GM19397 (cell line): ENCODE results near the gene CACNG4.

Experiments
- ATAC-seq: cut with Tn5 transposase; IDR thresholded peaks from one replicate; pipeline ENCODE4 v1.9.1; 2021; ENCODE audit warnings: mild to moderate bottlenecking, moderate library complexity; ENCODE audit not compliant: unreplicated experiment

Gene CACNG4

DNA sequence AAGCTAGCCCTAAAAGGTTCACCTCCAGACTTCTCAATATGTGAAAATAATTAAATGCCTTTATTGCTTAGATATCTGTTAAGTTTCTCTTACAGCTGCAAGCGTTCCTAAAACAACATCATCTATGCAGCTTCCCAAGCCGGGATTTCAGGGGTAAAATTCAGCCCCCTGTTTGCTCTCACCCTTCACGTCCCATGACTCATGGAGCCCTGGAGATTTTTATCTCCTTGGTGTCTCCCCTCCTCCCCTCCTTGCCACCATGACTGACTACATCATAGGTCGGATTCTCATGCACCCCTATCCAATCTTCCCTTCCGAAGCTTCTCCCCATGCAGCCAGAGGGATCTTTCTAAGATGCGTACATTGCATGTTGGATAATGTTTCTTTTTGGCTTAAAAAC is 21.0 kb upstream of the CACNG4 start:
- no peak for ATAC-seq

DNA sequence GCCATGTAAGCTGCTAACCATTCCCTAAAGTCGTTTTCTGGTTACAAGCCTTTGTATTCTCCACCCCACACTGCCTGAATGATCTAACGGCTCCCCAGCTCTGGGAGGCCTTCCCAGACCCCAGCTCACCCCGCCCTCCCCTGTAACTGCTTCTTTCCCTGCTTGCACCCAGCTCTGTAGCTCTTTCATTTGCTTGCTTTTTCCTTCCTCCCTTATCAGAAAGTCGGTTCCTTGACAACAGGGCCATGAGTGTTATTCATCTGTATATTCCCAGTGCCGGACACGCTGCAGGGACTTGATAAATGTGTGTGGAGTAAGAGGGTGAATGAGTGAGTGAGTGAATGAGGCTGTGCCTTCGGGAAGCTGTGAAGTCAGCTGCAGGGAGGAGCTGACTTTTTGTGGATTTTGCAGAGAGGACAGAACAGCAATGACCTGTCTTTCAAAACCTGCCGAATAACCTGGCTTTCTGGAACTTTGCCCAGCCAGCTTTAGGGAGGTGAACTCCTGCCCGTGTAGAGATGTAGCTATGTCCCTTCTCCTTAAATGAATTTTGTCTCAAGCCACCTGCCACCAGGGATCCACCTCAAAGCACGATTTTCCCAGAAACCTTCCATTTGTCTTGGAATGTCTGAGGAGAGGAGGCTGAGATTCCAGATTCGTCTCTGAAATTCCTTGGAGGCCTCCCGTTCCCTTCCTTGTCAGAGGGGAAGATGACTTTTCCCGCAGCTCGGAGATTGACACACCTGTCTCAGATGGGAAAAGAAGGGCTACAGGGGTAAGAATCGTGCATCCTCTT is 20.0 kb upstream of the CACNG4 start:
- ATAC-seq = no peak

DNA sequence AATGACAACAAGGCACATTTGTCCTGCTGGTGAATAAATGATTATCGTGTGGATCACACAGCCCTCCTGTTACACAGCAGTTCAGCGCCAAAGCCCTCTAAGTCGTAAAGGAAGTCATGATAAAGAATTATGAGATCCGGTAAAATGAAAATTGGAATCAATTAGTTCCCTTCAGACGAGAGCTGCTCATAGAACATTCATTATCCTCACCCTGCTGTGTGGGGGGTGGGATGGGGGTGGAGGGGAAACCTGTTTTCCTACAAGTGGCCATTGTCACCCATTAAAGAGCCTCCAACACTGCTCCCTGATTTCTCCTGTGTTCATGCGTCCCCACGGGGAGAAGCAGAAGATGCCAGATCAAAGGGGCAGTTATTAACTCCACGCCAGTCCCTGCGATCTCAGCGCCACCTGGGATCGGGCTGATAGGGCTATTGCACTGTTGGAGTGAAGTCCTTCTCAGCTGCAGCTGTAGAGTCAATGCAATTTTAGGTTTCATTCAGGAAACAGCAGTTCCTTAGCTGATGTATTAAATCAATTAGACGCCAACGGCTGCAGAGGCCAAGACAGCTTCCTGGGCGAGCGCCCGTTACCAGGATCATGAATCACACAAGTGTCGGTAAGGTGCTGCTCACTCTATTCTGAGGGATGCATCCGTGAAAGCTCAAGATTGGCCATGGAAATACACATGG is 19.2 kb upstream of the CACNG4 start:
- no peak for ATAC-seq

DNA sequence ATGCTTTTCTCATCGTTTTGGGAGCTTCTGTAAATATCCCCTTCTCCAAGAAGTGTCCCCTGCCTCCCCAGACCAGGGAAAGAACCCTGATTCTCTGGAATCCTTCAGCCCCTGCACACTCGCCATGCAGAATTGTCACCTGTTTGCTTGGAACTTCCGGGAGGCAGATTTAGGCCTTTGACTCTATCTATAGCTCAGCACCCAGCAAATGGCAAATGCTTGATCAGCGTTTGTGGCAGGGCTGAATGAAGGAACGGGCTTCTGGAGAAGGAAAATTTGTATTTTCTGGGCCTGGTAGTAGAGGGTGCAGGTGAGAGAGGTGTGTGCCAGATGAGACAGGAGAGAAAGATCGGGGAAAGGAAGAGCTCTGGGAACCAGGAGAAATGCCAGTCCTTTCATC is 18.3 kb upstream of the CACNG4 start:
- no peak for ATAC-seq

DNA sequence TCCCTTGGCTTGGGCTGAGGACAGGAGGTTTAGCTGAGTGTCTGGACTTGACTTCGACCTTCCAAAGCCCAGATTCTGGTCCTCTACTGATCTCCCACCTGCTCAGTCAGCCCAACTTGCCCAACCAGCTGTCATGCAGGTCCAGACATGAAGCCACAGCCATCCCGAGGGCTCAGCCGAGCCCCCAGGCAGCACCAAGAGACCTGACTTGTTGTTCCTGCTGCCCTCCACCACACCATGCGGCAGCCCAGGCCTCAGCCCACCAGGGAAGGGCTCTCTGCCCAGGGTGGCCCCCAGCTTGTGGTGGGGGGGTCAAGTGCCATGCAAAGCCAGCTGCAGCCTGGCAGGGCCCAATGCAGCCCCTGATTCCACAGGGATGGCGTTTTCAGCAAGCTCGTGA is 17.2 kb upstream of the CACNG4 start:
- no peak for ATAC-seq

DNA sequence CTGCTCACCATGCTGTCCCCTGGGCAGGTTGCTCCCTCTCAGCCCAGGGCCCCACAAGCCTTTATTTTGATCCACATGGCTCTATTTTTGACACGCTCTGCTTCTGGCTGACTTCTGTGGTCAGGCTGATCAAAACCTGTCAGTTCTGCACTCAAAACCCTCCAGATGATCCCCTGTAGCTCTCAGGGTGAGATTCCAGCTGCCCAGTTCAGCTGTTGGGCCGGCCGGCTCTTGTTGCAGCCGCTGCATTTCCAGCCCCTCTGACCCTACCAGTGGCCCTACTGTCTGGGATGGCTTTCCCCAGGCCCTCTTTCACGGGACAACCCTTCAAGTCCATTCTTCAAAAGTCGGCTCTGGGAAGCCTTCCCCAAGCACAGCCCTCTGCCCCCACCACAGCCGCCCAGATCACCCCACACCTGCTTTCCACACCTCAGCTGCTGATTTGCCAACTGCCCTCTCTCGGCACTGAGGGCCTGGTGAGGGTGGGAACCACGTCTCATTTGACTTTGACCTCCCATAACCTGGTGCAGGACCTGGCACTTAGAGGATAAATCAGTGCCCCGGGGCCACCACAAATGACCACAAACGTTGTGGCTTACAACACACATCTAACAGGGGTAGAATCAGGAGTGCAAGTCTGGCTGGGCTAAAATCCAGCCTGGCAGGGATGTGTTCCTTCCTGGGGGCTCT is 16.3 kb upstream of the CACNG4 start:
- no peak for ATAC-seq

DNA sequence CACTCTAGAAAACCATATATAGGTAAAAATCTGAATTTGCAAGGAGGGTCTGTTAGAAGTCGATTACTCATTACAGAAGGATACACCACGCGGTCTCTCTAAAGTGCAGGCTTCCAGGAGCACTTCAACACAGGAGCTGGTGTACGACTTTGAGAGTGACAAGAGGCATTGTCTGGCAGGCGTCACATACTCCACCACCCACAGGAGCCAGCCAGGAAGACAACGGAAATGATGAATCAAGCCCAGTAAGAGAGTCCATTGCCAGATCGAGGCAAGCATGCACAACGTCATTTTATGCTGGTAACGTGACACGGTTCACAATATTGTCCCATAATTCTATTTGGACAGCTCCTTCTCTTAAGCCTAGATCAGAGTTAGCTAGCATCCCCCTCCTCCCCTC is 15.0 kb upstream of the CACNG4 start:
- ATAC-seq = no peak

DNA sequence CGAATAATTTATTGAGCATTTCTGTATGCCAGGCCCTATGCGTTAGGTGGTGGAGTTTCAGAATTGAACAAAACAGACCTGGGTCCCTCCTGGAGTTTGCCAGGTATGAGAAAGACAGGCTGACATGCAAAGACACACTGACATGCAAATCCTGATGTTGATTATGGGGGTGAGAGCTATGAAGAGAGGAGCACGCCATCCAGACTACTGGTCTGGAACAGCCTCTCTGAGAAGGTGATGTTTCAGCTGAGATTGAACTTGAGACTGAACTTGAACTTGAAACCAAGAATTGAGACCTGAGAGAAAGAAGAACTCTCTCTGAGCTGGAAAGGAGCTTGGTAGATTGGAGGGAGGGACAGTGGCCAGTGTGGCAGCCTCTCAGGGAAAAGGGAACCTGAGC is 14.2 kb upstream of the CACNG4 start:
- ATAC-seq = no peak

DNA sequence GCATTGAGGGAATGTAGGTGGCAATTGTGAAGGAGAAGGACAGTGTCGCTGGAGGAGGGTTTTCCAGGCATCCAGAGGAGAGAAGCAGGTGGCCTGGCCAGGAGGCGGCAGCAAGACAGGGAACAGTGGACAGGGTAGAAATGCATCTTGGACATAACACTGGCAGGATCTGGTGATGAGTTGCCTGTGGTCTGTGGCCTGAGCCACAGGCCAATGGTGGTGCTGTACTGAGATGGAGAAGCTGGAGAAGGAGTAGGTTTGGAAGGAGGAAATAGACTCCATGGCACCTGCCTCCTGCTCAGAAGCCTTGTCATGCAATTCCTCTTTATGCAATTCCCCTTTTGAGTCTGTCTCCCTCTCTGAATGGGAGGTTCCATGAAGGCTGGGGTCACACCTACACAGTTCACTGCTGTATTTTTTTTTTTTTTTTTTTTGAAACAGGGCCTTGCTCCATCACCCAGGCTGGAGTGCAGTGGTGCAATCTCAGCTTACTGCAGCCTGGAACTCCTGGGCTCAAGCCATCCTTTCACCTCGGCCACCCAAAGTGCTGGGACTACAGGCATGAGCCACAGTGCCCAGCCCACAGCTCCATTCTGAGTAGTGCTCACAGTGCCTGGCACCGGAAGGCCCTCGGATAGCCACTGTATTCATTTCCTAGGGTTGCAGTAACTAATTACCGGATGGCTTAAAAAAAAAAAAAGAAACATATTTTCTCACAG is 13.5 kb upstream of the CACNG4 start:
- no peak for ATAC-seq

DNA sequence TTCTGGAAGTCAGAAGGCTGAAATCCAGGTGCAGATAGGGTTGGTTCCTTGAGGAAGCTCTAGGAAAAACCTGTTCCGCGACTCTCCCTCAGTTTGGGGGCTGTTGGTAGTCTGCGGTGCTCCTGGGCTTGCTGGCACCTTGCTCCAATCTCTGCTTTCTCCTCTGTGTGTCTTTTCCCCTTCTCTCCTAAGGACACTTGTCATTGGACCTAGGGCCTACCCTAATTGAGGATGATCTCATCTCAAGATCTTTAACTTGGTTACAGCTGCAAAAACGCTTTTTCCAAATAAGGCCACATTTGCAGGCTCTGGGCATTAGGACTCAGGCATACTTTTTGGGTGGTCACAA is 12.9 kb upstream of the CACNG4 start:
- no peak for ATAC-seq

DNA sequence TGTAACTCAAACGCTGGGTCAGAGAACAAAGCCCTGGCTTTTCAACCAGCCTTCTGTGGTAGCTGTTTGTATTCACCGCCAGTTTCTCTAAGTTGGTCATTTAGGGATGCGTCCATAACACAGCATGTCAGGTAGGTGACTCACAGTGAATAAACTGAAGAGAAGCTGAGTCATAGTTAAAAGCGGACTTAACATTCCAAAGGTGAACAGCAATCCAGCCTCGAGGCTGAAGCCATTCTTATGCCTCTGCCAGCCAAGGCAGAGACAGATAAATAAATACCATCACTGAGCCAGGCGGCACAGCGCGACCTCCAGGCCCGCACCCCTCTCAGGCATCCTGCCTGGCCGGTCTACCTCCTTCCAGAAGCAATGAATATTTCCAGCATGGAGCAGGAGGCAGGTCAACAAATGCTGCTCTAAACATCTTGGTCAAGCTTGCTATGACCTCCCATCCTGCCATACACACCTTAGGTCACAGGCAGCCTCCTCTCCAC is 12.4 kb upstream of the CACNG4 start:
- no peak for ATAC-seq

DNA sequence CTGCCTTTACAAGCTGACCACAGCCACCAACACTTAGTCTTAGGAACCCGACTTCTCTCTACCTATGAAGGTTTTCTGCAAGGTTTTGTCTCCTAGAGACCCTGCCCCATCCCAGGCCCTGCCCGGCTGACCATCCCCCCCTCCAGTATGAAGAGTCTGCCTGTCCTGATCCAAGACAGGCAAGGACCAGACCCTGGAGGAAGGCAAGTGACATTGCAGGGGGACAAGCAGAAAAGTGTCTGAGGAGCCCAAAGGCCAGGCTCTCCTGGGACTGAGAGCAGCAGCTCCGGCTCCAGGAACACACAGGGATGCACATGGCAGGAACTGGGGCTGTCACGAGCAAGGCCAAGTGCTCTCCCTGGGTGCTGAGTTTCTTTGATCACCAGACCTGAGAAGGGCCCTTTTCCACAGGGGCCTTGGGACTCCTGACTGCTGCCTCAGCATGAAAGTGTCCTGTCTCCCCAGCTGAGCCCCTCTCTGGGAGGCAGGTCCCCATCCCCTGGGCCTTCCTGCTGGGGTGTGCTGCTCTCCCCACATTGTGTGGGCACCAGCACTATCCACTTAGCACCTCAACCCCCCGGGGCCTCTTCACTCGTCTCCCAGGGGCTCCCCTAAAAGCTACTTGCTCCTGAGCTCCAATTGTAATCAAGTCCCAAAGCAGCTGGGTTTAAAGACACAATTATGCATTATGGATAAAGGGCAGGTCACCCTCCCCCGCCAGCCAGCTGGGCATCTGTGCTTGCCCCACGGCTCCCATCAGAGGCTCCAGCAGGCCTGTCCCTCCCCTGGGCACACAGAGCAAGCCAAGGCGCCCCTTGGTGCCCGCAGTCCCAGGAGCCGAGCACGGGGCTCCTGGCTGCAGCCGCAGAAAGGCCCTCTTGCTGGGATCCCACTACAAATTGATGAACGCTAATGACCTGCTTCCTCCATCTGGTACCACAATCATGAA is 11.6 kb upstream of the CACNG4 start:
- no peak for ATAC-seq

DNA sequence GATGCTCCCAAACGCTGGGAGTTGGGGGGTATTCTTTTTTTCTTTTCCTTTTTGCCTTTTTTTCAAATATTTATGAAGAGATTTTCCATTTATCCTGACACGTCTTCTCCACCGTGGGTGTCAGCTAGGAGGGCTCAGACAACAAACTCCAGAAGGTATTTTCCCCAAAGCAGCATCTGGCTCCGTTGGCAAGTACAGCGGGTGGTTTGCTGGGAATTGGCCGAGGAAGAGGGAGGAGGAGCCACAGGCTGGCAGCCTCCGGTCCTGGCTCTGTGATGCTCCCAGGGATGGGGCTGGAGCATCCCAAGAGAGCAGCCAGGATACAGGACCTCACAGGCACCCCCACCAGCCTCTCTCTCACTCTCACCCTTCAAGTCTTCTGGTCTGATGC is 10.9 kb upstream of the CACNG4 start:
- ATAC-seq = no peak

DNA sequence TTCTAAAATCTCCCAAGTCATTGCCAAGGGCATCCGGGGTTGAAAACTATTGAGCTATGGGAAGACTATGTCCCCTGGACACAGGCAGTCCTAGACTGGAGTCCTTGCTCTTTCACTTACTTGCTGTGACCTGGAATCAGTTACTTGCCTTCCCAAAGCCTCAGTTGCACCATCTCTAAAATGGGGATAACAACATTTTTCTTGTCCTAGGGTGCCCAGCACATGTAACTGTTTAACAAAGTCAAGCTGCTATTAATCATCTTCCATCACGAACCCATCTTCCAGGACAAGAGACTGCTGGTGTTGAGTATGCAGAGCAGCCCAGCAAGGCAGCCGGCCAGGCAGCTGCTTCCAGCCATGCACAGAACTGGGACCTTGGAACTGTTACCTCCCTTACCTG is 9.9 kb upstream of the CACNG4 start:
- no peak for ATAC-seq

DNA sequence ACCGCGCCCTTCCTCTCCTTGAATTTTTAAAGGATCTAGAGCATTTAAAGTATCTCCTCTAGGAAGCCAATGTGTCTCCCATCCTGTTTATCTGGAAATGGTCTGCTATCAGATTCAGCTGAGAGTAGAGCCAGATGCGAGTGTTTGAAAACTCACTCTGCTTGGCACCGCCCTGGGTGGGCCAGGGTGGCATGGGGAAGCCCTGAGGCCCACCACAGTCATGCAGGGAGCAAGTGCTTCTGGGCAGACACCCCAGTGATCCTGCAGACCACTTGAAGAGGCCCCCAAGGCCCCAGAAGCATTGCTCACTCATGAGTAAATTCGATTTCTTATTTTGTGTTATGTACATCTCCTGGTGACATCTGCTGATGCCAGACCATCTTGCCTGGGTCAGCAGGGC is 8.7 kb upstream of the CACNG4 start:
- no peak for ATAC-seq

DNA sequence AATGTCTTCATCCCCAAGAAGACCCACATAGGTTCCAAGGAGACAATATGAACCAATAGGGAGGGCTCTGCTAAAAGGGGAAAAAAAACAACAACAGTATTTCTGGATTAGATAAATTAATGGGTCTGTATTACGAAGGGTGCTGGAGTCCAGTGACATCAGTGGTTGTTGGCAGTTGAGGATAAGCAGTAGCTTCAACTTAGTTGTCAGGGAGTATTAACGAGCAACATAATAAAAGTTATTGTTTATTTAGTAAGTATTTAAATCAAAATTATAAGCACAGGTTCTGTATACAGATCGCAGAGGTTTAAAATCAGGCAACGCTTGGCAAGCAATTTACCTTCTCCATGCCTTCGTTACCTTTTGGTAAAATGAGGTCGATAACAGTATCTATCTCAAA is 7.6 kb upstream of the CACNG4 start:
- no peak for ATAC-seq

DNA sequence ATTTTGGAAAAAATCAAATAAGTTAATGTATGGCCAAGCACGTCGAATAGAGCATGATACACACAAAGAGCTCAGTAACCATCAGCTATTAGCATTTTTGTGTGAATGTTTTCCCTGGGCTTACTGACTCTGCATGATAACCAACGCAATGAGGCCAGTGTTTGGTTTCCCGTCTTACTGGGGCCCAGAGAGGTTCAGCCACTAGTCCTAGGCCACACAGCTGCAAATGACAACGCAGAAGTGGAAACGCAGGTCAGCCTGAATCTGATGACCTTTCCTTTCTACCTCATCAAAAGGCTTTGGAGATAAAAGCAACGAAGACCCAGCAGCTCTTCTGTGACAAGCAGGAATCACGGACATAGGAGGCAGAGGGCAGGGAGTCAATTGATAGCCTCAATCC is 7.2 kb upstream of the CACNG4 start:
- no peak for ATAC-seq

DNA sequence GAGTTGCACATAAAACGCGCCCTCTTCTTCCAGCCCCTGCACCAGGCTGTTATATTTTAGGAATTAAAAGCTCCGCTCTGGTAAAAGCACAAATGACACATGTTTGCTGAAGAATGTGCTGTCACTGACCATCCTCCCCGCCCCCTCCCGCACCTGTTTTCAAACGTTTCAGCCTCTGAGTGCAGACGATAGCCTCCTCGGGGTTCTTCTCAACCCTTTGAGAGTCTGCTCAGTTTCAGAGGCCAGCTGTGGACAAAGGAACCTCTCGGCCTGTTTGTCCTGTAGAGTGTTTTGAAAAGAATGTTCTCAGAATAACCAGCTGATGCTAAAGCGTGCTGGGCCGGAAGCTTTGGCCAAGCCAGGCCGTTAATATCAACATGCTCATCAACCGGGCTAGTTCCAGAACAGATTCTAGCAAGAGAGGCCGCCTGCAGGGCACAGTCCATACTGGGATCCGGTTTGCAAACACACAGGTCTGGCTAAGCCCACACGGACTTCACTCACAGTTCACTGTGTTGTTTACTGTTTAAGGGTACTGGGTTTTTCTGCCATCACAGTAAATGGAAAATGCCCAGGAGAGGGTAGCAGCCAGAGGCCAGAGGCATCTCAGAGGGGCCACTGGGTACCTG is 6.4 kb upstream of the CACNG4 start:
- ATAC-seq = no peak

DNA sequence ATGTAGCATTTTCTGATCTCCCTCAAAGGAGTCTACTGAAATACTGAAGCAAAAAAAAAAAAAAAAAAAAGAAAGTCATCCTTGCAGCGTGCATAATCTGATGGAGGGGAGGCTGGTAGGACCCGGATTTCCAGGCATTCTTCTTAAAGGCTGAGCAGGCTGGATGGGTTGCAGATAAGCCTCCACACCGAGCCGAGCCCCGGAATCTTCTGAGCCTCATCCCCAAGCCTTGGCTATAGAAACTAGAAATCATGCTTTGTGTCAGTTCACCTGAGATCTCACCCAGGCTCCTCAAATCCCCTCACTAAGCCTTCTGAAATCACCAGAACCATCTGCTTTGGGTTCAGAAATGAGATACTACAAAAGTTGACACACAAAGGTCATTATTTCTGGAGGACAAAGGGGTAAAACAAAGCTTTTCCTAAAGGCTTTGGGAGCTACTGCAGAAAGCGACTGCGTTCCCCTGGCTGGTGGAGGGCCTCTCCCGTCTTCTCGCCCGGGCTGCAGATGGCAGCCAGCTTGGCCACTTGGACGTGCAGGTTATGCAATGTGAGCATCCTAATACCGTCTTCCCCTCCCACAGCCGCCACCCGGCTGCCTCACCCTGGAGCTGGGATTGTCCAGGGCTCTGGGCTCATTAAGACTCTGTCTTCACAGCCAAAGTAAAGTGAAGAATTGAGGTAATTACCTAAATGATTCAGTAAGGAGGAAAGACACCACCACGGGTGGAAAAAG is 4.7 kb upstream of the CACNG4 start:
- no peak for ATAC-seq
